GM21528 (cell line): ENCODE results near the gene NOP16.

Experiments
- ATAC-seq: cut with Tn5 transposase; IDR thresholded peaks from one replicate; pipeline ENCODE4 v1.9.1; 2021; ENCODE audit warnings: mild to moderate bottlenecking, moderate library complexity; ENCODE audit not compliant: unreplicated experiment, low FRiP score

The NOP16 gene

DNA sequence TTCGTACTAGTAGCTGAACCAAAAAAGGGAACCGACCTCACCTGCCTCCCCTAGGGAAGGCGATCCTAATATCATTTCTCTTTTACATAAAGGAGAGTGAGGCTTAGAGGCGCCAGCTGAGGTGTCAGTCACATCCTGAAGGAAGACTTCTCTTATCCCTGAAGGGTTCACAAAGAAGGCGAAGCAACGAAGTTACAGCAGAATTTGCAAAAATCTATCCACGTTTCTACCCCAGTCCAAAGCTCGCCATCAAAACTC lies 26.2 kb downstream of the NOP16 start:
- ATAC-seq = no peak

DNA sequence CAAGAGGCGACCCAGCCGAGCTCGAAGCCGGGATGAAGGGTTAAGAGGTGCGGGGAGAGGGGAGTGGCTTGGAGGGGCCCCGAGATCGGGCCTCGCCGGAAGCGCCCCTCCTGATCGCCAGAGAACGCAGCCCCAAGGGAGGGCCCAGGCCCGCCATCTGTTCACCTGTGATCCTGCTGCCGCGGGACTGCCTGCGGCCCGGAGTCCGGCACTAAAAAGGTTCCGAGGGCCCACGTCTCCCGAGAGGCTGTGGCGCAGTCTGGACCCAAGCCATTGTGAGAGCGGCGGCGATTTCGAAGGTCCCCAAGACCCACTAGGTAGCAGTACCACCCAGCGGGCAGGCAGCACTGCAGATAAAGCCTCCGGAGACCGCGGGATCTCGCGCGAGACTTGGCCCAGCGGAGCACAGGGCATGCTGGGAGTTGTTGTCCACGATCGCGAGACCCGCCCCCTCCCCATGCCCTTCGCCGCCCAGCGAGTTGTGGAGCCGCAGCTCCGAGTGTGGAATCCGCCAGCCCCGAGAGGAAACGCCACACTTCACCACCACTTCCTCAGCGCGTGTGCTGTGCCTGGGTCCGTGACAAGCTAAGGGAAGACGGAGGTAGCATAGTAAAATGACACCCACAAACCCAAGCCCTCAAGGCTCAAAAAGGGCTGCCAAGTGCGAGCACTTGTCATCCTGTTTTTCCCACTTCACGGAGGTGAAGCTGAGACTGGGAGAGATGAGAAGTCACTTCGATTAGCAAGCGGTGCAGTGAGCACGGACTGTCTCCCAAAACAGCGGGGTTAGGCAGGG lies 26.8 kb downstream of the NOP16 start, which contains the start of gene KIAA1191:
Gene KIAA1191 (minus strand): TSS at position 328 of the 796 bp plus-strand sequence. CDS start 2,256 bp downstream, outside the sequence.
- peak; percentile 89 for ATAC-seq

DNA sequence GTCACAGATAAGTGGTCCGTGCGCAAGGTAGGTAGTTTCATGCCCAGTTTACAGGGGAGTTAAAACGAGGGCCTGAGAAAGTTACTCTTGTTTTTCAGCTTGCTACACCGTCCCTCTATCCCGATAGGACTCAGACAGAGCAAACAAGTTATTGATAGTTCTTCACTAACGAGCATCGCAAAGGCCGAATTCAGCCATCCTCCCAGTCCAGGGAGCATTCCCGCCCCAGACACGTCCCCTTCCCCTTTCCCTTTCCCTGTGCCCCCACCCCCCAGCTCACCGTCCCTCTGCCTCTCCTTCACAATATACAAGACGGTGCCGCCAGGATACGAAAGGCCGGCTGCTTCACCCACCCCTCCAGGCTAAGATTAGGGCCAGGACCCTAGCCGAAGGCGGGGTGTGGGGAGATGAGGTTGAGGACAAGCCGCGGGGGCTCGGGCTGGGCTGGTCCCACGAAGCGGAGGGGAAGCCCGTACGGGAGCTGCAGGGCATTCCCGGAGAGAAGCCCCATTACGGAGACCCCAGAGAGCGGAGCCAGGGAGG lies 27.4 kb downstream of the NOP16 start:
- ATAC-seq = no peak

DNA sequence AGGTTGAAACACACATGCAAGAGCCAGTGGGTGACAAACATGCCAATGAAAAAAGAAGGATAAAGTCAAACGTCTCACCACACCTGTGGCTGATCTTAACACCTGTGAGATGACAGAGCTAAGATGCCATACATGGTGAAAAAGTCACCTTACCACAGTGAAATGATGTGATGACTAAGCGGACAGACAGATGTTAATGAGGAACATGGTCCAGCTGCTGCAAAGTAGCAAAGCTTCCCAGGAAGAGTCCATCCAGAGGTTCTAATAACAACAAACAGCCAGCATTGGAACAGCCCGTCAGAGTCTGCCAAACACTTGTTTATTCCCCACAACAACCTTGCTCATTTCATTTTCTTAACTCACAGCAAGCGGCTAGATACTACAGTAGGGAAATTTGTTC lies 28.7 kb downstream of the NOP16 start:
- ATAC-seq = no peak

DNA sequence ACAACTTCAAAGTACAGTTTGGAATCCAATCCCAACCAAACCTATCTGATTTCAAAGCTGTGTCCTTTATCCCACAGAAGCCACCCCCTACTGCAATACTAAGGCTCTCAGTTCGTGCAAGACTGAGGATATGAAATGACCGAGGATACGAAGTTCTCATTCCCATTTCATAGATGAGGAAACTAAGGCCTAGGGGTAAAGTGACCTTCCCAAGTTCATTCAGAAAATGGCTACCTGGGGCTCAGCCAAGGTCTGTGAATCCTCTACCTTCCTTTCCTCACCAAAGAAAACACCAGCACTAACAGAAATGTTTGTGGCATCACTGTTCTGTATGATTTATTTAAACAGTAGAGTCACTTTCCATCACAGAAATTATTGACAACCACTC lies 32.2 kb downstream of the NOP16 start:
- ATAC-seq = no peak

DNA sequence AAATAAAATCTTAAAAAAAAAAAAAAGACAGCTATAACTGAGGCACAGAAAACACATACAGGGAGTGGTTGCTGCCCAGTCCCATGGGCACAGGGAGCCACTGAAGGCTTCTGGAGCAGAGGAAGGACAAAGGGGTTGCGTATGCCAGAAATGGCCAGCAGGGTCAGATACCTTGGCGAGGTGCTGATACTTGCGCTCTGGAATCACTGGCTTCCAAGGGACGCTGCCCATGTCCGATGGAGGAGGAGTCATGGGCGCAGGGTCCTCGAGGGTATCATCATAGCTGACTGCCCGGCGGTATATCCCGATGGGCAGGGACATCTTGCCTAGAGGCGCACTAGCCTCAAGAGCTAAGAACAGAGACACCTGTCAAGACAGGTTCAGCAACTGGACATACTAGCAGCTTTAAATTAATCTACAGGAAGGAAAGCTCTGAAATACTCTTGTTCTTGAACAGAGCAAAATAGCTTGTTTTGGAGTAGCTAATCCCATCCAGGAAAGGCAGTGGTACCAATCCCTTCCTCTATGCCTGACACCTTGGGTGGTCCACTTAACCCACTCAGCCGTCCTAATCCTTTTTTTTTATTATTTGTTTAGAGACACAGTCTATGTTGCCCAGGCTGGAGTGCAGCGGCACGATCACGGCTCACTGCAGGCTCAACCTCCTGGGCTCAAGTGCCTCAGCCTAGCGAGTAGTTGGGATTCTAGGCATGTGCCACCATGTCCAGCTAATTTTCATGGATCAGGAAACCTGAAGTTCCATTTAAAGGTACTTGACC lies 32.8 kb downstream of the NOP16 start:
- ATAC-seq = no peak

DNA sequence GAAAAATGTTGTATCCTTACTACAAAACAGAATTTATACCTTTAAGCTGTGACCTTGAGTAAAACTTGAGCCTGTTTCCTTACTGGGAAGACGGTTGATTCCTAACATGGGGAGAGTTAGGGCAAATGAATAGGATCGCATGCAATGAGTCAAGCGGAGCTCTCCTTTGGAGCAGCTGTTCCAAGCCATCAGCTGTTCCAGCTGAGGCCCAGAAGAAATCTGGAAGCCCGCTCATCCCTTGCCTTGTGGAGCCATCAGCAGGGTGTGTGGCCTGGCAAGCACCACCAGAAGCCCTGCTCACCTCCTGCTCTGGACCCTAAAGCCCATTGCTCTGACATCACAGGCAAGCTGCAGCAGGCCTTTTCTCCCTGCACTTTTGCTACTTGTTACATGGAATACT lies 34.9 kb downstream of the NOP16 start:
- ATAC-seq = no peak

DNA sequence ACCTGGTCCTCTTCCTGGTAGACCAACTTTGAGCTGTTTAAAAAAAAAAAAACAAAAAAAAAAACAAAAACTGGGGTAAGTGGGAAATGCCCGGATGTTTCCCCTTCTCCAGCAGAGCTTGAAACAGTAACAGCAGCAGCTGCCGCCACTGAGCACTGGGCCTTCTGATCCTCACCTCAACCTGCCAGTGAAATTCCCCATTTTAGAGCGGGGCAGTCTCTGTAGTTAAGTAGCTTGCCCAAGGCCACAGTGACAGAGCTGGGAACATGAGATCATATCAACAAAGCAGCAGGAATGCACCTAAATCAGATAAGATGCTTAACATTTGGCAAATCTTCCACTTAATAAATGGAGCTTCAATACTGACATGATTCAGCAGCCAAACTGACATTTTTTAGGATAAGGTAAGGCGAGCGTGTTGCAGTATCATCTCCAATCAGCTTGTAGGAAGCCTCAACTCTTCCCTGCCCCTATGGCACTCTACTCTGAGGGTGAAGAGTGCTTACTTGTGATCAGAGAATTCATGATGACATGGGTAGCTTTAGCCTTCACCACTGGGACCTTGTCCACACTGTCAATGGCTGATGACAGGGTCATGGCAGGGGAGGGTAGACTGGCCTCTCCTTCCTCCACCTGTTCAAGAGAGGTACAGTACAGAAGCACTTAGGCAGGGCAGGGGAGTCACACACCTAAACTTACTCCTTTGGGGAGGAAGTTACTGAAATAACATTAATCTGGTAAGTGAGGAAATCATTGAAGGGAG lies 36.1 kb downstream of the NOP16 start:
- no peak for ATAC-seq

DNA sequence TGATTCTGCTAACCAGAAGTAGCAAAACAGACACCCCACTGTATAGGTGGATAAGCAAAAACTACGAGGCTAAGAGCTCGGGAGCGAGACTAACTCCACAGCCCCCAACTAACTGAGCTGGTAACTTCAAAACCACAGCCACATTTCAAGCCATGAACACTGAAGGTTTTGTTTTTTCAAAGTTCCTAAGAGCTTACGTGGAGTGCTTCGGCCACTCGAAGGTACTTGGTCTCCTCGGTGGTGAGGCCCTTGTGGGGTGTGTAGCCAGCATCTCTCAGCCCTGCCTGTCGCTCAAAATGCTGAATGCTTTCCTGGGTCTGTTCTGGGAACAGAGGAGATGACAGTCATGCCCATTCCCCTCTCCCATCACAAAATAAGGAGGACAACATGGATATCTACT lies 38.0 kb downstream of the NOP16 start:
- no peak for ATAC-seq

DNA sequence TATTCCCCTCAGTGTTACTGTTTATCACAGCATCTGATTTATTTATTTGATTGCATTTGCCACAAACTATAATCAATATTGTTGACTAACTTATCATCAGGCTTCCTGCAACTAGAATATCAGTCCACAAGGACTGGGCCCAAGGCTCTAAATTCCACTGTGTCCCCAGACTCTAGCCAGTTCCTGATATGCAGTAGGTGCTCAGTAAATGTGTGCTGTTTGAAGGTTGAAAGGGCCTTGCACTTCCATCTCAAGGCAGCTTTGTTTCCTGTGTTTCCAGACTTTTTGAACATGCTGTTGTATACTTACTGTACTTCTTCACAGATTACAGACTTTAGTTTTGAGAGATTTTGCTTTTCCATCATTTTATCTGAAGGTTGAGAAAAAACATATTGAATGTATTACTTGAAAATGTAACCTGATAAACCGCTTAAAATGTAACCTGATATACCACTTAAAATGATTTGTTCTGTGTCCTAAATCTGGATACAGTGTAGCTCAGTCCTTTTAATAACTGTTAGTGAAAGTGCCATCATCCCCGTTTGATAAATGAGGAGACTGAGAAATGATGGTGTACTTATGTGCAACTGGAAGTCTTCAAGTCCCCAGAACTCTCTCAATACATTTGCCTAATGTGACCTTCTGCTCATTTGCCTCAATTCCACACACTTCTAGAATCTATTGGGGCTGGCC lies 45.5 kb downstream of the NOP16 start:
- ATAC-seq = no peak

DNA sequence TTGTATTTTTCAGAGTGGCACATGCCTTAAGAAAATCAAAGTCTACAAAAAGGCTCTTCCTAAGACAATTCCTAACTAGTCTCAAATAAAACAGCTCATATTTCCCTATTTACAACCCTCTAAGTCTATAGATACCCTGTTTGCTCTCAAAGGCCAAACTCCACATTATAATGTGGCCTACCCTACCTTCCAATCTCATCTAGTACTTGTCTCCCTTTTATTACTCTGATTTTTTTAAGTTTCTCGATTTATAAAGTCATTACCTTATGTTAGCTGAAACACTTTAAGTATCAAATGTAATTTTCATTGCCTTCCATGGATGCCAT lies 46.3 kb downstream of the NOP16 start:
- no peak for ATAC-seq

DNA sequence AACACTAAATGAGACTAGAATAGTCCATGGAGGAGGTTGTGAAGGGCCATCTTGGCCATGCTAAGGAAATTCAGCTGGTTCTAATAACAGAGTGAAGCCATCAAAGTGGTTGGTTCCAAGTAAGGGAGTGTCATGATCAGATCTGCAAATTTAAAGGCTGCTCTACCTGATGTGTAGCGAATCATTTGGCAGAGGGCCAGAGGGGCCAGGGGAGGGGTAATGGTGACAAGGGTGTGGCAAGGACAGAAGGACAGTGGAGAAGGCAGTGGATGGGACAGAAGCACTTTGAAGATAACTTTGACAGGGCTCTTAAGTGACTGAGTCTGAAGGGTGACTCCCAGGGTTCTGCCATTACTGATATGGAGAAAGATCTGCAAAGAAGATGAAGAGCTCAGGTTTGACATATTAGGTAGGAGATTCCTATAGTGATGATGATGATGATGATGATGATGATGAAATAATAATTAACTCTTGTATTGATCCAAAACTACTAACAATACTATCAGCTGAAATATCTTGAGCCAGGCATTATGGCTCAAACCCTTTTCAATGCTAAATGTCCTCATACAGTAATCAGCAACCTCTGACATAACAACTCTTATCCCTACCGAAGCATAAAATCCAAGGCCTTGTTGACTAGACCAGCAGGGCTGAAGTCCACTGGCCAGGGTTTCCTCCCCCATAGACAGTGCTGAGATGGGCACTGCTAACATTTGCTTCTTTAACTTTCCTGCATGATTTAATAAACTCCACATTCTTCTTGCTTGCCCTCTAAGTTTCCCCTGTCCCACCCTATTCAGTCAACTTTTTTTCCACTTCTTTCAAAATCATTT lies 46.9 kb downstream of the NOP16 start:
- no peak for ATAC-seq

DNA sequence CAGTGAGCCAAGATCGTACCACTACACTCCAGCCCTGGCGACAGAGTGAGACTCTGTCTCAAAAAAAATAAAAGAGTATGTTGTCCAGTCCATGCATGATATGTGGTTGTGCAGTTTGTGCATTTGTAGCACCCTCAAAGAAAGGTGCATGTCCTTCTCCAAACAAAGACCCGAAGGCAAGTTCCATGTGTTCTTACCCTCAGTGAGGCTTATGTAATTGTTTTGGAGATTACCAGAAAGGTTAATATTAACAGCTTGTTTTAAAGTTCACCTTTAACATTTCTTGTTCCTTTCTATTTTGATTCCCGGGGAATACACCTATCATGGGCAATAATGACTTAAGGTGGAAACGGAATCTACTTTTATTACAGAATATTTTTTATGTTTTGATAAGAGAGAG lies 49.1 kb downstream of the NOP16 start:
- ATAC-seq = no peak

DNA sequence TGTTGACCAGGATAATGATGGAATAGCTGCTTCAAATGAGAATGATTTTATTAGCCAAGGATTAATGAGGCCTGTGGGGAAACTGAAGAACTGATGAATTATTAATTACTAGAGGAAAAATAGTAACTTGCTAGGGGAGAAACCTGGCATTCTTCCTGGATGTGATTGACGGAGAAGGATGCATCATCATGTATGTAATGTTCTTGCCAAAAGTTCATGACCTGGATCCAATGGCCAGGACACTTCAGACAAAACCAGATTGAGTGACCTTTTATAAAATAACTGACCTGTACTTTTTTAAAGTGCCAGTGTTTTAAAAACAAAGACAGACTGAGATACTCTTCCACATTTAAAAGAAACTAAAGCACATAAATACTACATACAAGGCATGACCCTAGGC lies 50.5 kb downstream of the NOP16 start:
- ATAC-seq = no peak

DNA sequence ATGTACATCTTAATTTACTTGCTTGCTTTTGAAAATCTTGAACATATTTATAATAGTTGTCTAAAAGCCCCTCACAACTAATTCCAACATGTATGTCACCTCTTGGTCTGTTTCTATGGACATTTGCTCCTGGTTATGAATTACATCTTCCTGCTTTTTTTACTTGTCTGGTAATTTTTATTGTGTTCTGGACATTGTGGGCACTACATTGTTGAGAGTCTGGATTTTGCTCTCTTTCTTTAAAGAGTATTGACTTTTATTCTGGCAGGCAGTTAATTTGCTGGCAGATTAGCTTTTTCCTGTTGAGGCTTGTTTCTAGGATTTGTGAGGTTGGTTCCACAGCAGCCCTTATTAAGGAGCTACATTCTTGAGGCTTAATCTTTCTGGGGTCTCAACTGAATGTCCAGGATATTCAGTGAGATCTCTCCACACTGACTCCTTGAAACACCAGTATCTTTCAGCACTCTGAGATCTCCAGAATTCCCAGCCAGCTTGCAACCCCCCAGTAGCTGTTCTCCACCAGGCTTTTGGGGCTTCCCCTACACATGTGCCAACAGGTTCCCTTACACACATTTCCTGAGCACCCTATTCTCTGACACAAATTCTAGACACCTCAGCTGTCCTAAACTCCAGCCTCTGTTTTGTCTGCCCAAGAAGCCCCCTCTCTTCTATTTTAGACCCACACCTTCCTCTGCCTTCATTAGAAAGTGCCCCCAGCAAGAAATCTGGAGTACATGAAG lies 54.2 kb downstream of the NOP16 start:
- ATAC-seq = no peak
